NOMO-1 (cell line): ENCODE results near the gene P2RY1.
A peak's percentile ranks its signal among the peaks of the same experiment; 100 is the strongest.
"Not testable (repeated sequence)": the region's sequence is repeated elsewhere in the genome, so short reads cannot be mapped to it uniquely, and the experiment has no call there.

Experiments
- DNase-seq, 2 experiments: peaks; one replicate each; lab custom pipeline; 2025; ENCODE audit not compliant: unreplicated experiment in 2 of 2; lab: John Stamatoyannopoulos, UW

P2RY1 gene

DNA sequence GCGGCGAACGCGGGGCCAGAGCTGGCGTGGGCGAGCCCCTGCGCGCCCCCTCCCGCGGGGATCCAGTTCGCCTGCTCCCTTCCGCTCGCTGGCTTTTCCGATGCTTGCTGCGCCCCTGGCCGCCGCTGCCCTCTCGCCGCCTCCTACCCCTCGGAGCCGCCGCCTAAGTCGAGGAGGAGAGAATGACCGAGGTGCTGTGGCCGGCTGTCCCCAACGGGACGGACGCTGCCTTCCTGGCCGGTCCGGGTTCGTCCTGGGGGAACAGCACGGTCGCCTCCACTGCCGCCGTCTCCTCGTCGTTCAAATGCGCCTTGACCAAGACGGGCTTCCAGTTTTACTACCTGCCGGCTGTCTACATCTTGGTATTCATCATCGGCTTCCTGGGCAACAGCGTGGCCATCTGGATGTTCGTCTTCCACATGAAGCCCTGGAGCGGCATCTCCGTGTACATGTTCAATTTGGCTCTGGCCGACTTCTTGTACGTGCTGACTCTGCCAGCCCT lies 721 bp downstream of the P2RY1 start:
- peak in 1 of 2 experiments; percentile 46 for DNase-seq

- no peak for DNase-seq
These were observed 1.3 kb downstream of the P2RY1 start for GRCh38 chr3:152836269-152836668.

GRCh38 chr3:152839511-152839910 lies 4.6 kb downstream of the P2RY1 start:
- no peak for DNase-seq

GRCh38 chr3:152841131-152841530 lies 6.2 kb downstream of the P2RY1 start:
- DNase-seq = no peak

DNA sequence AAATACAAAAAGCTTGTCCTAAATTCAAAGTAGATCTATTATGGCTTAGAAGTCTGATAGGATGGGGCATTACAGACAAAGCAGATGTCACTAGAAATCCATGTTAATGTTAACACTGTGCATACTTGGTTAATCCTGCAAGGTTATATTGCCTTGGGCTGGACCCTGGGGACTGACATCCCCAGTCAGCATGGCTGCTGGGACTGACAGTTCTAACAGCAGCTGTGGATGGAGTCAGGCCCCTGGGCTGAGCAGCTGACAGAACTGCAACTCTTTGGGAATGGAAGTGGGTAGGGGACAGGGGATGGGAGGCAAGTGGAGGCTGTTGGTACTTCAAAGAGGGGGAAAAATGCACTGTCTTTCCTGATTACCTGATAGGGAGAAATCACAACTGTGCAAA lies 7.5 kb downstream of the P2RY1 start:
- DNase-seq = no peak

DNA sequence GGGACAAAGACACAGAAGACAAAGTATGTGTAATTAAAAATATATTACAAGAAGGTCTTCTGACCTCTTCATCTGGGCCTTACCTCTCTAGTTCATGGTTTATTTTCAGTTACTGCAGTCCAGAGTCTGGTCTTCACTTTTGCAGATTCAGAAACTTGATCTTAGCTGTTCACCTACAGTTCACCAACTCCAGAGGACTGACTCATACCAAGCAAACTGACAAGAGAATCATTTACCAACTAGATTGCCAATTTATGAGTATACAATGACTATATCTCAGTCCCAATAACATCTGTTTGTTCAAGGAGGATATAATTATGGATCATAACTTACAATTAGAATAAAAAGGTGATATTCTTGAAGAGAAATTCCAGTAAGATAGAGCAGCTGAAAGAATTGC lies 9.0 kb downstream of the P2RY1 start:
- DNase-seq = no peak

DNA sequence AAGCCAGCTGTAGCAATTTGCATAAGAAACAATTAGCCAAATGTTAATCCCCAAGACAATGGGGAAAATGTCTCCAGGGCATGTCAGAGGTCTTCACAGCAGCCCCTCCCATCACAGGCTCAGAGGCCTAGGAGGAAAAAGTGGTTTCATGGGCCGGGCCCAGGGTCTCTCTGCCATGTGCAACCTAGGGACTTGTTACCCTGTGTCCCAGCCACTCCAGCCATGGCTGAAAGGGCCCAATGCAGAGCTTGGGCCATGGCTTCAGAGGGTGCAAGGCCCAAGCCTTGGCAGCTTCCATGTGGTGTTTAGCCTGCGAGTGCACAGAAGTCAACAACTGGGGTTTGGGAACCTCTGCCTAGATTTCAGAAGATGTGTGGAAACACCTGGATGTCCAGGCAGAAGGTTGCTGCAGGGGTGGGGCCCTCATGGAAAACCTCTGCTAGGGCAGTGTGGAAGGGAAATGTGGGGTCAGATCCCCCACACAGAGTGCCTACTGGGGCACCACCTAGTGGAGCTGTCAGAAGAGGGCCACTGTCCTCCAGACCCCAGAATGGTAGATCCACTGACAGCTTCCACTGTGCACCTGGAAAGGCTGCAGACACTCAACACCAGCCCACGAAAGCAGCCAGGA lies 11.8 kb downstream of the P2RY1 start:
- not testable (repeated sequence) for DNase-seq

DNA sequence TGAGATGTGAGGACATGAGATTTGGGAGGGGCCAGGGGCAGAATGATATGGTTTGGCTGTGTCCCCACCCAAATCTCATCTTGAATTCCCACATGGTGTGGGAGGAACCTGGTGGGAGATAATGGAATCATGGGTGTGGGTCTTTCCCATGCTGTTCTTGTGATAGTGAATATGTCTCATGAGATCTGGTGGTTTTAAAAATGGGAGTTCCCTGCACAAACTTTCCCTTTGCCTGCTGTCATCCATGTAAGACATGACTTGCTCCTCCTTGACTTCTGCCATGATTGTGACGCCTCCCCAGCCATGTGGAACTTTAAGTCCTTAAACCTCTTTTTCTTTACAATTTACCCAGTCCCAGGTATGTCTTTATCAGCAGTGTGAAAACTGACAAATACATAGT lies 12.7 kb downstream of the P2RY1 start:
- DNase-seq = not testable (repeated sequence)

GRCh38 chr3:152849996-152850578 lies 15.2 kb downstream of the P2RY1 start:
- no peak for DNase-seq

DNA sequence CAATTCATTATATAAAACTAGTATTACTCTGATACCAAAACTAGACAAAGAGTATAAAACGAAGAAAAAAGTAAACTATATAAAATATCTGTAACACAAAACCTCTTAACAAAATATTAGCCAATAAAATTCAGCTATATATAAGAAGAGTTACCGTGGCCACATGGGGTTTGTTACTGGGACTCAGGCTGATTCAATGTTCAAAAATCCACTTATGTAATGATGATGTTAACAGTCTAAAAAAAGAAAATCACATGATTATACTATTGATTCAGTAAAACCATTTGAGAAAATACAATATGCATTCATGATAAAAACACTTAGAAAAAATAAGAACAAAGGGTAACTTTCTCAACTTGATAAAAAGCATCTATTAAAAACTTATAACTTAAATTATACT lies 18.3 kb downstream of the P2RY1 start:
- no peak for DNase-seq

GRCh38 chr3:152857082-152857481 lies 22.2 kb downstream of the P2RY1 start:
- no peak for DNase-seq

DNA sequence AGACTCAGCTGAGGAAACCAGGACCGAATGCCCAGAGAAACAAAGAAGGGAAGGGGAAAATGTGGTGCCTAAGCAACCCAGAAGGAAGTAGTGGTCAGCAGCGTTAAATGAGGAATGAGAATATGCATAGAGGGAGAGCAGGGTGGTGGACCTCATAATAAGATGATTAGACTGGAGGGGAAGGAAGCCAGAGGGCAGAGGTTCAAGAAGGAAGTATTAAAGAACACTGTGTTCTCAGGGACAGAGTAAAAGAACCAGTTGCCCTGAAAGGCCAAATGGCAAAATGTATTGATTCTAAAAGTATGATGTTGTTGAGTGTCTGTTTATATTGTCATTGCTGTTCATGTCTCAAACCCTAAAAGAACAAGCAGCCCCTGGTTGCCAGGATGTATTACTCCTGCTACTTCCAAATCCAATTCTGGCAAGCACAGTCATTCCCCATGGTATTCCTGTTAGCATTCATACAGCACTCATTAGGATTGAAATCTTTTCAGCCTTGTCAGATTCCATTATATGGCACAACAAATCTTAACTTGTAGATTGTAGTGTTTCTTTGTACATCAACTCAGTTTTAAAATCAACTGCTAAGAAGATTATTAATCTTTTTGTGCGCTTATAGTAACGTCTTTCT lies 23.4 kb downstream of the P2RY1 start:
- no peak for DNase-seq

- DNase-seq = peak in 1 of 2 experiments; percentile 11
These were observed 25.8 kb downstream of the P2RY1 start for GRCh38 chr3:152860736-152861135.

- peak; percentile 78 to 93 for DNase-seq
These were observed 30.8 kb downstream of the P2RY1 start for GRCh38 chr3:152865668-152866245.

DNA sequence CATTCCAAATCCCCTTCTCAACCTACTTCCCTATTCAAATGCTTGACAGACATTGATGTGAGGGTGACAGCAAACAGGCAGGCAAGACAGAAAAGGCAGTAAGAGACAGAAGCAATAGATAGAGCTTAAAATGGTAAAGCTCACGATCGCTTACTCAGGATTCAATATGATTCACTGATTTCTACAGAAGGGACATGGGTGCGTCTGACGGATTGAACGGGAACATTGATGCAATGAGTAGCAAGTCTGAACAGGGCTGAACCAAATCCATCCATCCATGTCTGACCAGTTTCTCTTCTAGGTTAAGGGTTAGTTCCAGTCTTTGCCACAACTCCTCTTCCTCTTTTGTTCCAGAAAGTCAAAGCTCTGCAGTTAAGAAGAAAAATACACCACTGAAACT lies 35.1 kb downstream of the P2RY1 start:
- DNase-seq = peak; percentile 68 to 88

DNA sequence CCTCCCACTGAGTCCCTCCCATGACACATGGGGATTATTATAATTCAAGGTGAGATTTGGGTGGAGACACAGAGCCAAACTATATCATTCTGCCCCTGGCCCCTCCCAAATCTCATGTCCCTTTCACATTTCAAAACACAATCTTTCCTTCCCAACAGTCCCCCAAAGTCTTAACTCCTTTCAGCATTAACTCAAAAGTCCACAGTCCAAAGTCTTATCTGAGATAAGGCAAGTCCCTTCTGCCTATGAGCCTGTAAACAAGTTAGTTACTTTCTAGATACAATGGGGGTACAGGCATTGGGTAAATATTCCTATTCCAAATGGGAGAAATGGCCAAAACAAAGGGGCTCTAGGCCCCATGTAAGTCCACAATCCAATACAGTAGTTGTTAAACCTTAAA lies 38.4 kb downstream of the P2RY1 start:
- not testable (repeated sequence) for DNase-seq

DNA sequence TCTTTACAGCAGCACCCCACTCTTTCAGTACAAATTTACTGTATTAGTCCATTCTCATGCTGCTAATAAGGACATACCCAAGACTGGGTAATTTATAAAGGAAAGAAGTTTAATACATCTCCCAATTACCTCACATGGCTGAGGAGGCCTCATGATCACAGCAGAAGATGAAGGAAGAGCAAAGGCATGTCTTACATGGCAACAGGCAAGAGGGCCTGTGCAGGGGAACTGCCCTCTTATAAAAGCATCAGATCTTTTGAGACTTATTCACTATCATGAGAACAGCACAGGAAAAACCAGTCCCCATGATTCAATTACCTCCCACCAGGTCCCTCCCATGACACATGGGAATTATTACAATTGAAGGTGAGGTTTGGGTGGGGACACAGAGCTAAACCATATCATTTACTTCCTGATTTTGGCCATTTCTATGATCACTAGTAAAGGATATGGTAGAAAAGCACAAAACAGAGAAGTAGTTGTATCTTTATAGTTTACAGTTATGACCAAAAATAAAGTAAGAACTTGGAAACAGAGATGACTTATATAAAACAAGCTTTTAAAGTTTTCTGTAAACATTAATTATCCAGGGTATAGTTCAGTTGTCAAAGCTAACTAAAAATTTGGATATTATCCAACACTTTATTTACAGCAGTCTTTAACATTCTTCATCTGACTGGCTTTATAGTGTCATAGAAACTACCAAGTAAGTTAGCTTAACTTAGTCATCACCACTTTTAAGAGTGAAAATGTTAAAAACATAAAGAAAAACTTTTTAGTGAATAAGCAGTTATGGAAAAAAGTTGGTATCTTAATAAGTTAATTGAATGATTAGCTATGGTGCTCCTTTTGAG lies 40.2 kb downstream of the P2RY1 start:
- DNase-seq = no peak

DNA sequence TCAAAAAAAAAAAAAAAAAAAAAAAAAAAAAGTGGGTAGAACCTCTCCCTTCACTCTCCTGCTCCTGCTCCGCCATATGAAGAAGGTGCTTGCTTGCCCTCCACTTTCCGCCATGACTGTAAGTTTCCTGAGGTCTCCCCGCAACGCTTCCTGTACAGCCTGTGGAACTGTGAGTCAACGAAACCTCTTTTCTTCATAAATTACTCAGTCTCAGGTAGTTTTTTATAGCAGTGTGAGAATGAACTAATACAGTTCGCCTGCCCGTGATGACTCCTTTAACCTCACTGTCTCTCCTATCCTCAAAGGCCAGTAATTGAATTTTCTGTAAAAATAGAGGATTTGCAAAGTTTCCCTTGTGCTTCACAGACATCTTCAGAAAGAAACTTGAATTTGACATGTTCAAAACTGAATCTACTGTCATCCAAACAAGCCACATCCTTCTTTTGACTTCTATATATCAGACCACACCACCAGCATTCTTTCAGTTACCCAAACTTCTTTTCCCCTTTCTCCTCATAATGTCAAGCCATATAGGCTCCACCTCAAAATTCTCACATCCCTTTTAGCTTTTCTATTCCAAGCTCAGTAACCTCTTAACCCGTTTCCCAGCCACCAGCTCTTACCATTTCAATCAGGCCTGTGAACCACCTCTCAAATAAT lies 44.3 kb downstream of the P2RY1 start:
- DNase-seq = no peak

DNA sequence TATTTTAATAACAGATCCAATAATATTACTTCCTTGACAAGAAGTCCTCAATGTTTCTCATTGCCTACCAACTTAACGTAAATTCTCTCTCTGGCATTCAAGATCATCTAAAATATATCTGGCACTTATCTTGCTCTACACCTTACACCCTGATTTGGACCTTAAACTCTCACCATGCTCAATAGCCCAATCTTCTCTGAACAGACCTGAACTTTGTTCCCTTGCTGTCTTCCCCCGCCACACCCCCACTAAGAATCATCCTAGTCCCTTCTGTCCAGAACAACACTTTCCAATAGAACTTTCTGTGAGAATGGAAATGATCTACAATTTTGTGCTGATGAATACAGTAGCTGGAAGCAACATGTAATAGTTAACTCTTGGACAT lies 44.9 kb downstream of the P2RY1 start:
- no peak for DNase-seq

- DNase-seq = peak; percentile 85 to 92
These were observed 50.1 kb downstream of the P2RY1 start for GRCh38 chr3:152885076-152885475.
